EL (cell line): ENCODE results near the gene CSNK2A3.
"Not testable (repeated sequence)": the region's sequence is repeated elsewhere in the genome, so short reads cannot be mapped to it uniquely, and the experiment has no call there.

ENCODE experiments used
- DNase-seq: peaks from one replicate; pipeline ENCODE4 v3.0.0-alpha.2; 2016

CSNK2A3 gene

GRCh38 chr11:11352878-11353277, at the start of gene CSNK2A3:
CSNK2A3 (minus strand) TSS chr11:11353250; CDS start chr11:11353119, 131 bp downstream.
- DNase-seq = not testable (repeated sequence)

DNA sequence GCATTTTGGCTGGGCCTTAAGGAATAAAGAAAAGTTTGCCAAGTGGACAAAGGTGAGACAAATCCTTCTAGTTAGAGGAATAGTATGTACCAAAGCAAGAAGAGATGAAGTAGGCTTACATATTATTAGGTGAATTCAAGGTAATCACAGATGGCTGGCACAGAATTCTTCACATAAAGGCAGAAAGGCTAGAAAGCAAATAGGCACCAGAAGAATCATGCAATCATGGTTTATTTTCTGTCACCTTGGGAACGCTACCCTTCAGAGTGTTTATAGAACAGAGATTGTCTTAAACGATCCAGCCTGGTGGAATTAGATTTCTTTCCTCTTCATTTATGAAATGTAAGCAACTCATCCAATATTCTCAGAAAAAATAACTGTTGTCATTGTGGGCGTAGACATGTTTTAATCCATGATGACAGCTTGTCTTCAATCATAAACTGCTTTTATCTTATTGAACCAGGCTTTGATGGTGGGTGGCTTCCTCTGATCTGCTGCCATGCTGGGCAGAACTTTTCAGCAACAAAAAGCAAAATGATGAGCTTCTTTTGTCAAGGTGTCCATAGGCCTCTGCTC, 49.0 kb upstream of the CSNK2A3 start:
- no peak for DNase-seq

GRCh38 chr11:11400635-11401232, 47.7 kb upstream of the CSNK2A3 start:
- DNase-seq = peak; percentile 12

DNA sequence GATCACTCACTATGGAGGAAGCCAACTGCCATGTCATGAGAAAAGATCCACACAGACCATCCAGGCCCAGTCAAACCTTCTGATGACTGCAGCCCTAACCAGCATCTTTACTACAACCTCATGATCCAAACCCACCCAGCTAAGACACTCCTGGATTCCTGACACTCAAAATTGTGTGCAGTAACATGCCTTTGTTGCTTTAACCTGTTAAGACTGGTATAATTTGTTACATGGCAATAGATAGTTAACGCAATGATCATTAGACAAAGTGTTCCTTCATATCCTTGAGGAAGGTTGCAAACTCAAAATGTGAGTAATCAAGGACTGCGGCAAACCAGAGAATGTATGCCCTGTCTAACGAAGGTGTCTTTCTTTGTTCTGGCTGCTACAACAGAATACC, 47.1 kb upstream of the CSNK2A3 start:
- DNase-seq = no peak

DNA sequence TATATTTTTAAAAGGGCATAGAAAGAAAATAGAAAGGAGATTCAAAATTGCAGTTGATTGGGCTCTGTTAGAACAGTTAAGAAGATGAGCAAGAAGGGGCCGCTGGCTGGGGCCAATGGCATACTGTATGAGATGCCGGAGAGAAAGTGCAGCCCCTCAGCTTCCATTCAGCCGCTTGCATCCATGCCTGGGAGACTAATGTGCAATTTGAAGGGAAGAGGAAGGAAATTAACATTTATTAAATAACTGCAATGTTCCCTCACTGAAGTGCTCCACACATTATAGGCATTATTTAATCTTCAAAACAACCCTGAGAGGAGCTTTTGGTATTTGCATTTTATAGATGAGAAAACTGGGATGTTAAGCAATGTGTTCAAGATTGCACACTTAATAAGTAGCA, 44.7 kb upstream of the CSNK2A3 start:
- no peak for DNase-seq

GRCh38 chr11:11397036-11397415, 44.0 kb upstream of the CSNK2A3 start:
- no peak for DNase-seq

DNA sequence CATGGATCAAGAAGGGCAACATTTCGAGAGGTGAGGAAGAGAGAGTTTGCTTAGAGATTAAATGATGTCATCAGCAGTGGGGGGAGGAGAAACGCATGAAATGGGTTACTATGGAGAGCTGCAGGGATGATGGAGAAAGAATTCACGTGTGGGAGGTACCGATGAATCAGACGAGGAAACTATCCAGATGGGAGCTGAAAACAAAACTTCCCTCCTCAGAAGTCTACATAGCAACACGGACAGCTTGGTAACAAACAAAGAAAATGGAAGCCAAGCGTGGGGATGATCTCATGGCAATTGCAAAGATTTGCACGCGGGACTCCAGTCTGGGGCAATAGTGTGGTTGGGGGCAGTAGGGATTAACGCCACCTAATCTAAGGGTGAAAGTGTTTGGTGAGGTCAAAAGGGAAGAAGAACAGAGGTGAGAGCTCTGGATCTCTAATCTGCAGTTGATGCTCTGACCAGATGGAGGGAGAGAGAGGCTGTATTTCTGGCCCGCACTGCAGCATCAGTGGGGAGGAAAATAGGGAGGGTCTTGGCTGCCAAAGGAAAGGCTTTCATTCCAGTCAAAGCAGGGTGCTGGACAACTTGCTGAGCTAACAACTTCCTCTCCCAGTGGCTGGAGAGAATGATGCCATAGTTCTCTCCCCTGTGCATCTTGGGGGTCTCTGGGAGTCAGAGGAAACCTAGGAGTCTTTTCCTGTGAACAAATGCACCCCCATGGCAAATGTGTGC, 43.4 kb upstream of the CSNK2A3 start:
- DNase-seq = peak; percentile 79

DNA sequence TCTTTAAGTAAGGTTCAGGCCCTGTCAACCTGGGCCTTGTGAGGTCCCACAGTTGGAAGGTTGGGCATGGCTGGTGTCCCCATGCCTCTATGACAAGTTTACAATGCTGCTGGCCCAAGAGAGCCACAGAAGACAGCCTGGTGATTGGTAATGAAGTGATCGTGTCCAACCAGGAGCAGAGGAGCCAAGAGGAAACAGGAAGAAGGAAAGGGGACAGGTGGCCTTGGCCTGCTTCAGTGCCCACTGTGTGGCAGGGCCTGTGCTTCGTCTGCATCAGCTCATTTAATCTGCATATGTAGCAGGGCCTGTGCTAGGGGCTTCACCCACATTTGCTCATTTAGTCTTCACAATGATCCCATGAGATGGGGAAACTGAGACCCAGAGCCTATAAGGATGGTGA, 42.1 kb upstream of the CSNK2A3 start:
- no peak for DNase-seq

DNA sequence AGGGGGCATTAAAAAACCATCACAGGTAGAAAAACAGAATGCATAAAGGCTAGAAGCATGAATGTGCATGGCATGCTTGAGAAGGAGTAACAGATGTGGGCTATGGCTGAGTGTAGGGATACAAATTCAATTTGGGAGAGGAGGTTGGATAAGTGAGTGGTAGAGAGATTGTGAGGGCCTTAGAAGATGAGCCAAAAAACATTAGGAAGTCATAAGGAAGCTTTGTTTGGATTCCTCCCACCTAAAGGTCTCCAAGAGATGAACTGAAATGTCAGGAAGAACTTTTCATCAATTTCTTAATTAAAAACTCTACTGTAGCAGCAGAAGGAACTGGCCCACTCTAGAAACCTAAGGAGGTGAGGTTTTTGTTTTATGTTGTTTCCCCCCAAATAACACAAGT, 41.2 kb upstream of the CSNK2A3 start:
- DNase-seq = no peak

GRCh38 chr11:11391796-11392463, 38.9 kb upstream of the CSNK2A3 start:
- DNase-seq = peak; percentile 83

DNA sequence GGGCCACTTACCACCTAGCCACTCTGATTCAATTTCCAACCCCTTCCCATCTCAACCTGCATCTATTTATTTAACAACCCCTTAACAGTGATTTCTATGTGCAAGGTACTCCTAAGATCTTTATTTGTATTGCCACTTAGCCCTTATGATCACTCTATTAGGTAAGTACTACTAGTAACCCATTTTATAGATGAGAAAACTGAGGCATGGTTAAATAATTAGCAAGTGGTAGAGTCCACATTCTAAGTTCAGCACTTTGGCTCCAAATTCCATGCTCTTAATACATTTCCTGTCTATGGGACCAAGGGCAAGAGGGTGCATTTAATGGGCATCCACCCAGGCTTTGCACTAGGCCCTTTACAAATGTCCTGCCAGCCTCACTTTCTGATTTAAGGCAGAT, 38.1 kb upstream of the CSNK2A3 start:
- DNase-seq = no peak

- DNase-seq = no peak
These were observed 37.2 kb upstream of the CSNK2A3 start for GRCh38 chr11:11390068-11390771.

DNA sequence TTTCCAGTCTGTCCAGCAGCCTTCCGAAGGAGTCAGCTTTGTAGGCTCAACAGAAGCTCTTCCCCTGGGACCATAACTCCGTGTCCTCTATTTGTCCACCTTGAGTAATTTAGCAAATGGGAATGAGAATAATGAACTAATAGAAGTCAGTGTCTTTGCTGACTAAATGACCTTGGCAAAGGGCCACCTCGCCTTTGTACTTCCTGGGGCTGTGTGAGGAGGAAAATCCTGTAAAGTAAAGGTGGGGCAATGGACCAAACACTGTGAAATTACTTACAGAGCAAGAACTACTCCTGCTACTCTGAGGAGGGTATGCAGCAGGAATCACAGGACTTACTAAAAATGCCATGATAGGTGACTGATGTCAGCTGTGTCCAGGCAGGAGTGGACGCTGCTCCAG, 36.2 kb upstream of the CSNK2A3 start:
- no peak for DNase-seq

DNA sequence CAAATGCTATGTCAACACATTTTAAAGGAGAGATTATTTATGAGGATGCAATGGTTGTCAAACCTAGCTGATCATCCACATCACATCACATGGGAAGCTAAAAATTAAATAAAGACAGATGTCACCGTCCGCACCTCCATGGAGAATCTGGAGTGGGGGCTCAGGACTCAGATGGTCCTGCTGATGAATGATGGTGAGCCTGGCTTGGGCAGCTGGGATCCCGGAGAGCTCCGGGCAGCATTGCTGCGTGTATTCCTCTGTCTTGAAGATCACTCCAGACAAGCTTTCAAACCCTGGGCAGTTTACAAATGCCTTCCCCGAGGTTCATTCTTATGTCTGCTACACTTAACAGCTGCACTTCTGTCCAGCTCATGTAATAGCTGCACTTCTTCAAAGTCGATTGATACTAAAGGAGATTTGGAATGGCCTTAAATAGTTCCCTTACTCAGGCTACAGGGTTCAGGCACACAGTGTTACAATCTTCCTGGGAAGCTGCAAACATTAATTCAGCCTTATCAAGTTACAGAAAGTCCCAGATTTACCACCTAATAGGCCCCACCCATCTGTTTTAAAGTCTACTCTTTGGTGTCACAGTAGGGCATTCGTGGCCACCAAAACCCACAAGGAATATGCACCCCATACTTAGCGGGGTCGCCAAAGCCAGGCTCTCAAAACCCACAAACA, 34.7 kb upstream of the CSNK2A3 start:
- DNase-seq = no peak

DNA sequence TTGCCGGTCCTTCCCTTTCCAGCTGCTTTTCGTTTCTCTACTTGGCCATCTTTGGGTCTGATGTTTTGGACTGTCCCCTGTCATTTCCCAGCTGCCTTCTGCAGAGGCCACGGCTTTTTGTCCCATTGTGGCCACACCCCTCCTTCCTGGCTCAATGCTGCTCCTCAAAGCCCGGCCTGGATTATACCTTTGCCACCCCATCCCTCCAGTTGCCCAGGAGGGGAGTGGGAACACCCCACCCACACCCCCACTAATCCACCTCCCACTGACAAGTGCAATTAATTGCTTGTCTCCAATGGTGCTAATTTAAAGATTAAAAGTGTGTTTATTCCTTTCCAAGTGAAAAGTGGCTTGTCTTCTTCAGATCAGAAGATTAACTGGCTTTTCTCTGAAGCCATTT, 34.2 kb upstream of the CSNK2A3 start:
- DNase-seq = no peak

- no peak for DNase-seq
These were observed 31.8 kb upstream of the CSNK2A3 start for GRCh38 chr11:11384829-11385228.

GRCh38 chr11:11383995-11384394, 30.9 kb upstream of the CSNK2A3 start:
- DNase-seq = no peak

DNA sequence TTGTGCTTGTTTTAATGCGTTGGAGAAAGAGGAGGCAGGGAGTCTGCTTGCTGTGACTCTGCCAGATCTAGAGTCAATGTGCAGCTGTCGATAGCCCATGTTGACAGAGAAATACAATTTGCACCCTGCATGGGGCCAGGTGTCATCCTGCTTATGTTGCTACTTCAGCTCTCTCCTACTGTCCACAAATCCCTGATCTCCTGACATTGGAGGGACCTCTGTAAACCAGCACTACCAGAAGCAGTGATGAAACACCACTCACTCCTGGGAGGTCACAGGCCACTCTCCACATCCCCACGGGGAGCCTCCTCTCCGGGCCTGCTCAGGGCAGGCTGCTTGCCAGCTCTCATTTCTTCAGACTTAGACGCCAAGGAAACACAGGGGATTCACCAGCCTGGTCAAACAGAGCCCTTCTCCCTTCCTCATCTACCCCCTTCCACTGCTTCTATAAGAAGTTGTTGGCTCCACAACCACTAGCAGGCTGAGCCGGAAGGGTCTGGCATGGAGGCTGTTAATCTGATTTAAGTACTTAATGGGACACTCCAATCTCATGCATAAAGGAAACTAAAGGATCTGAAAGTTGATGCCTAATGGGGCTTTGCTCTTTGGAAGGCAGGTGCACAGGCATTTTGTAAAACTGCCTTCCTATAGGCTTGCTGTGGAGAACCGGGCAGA, 29.9 kb upstream of the CSNK2A3 start:
- no peak for DNase-seq

DNA sequence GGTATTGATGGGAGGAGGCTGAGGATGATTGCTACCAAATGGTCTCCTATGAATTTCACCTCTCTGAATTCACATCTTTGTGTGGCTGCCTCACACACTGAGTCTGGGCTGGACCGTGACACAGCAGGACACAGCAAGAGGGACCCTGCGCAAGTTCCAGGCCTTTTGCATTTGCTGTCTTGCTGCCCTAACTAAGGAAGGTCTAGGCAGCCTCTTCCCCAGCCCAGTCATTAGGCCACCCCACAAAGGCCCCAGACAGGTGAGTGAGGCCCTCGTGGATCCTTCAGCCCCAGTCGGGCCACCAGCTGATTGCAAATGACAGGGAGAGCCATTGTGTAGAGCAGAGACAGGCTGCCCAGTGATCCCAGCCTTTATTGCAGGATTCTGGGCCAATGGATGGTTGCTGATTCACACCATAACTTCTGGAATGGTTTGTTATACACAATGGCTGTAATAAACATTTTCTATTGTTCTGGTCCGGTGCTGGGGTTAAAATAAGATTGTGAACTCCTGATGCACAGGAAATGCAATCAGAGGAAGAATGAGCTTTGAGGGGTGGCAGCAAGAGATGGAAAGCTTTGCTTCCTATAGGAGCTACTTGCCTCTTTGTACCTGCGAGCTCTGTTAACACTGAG, 28.5 kb upstream of the CSNK2A3 start:
- no peak for DNase-seq

GRCh38 chr11:11380883-11381282, 27.8 kb upstream of the CSNK2A3 start:
- no peak for DNase-seq

DNA sequence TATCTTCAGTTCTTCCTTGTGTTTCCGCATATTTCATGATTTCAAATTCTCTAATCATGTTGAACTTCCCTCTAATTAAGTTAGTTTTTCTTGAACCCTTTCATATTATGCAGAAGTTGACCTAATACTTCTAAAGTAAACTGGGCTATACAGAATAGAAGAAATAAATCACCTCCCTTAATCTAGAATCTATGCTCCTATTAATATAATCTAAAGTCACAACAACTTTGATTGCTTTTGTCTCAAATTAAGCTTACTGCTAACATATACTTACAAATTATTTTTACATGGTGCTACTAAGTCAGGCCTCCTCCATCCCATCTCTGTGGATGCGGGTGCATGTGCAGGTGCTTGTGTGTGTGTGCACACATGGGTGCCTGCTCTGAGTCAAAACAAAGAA, 27.3 kb upstream of the CSNK2A3 start:
- no peak for DNase-seq

GRCh38 chr11:11379661-11380060, 26.6 kb upstream of the CSNK2A3 start:
- no peak for DNase-seq
